NCI-H2227 treated with DMSO at 0.1 percent for 48 hours (cell line): ENCODE results near the gene CALN1.
"Not testable (repeated sequence)": the region's sequence is repeated elsewhere in the genome, so short reads cannot be mapped to it uniquely, and the experiment has no call there.

ENCODE experiments used
- DNase-seq: peaks from one replicate; lab custom pipeline; 2025; lab: John Stamatoyannopoulos, UW

The CALN1 gene

DNA sequence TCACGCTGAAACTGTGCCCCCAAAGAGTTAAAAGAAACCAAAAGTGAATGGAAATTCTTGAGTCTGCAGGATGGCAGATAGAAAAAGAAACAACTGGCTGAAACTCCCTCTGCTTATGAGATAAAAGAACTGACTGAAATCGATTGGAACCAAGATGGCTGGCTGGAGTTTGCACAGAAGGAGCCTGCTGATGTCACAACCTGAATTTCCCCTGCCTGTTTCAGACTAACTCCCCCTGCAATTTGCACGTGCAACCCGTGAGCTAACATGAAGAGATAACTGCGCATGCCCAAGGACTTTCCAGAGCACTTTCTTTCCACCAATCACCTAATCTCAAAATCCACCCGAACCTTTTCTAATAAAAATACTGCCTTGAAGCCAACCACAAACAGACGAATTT, 435.5 kb downstream of the CALN1 start:
- DNase-seq = no peak

DNA sequence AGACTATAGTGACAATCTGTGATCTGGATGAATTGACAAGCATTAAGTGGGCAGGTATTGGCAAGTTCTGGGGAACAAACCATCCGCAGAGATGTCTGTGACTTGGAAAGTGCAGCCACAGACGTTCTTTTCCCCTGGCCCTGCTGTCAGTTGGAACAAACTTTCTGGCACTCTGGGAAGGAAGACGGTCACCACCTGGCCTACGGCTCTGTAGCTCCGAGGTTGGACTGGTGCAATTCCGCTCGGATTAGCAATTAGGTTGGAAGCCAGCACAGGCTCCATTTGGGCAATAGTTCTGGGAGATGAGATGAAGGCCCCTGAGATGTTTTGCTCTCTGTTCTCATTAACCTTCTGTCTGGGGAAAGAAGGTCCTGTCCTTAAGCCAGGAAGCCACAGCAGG, 437.5 kb downstream of the CALN1 start:
- DNase-seq = no peak

DNA sequence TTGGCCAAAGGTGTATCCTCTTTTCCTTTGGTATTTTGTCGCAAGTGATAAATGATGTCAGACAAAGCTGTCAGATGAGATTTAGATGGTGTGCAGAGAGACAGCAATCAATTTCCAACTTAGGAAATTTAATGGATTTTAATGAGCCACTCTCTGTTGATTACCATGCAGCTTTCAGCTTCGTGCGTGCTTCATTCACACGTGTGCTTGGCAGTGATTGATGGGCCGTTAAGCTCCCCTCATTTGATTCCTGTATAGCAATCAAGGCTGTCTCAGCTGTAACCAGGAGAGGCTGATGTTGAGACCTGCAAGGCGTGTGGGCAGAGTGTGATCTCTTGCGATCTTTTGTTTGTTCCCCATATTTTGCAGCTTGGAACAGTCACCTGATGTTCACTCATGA, 439.6 kb downstream of the CALN1 start:
- no peak for DNase-seq

DNA sequence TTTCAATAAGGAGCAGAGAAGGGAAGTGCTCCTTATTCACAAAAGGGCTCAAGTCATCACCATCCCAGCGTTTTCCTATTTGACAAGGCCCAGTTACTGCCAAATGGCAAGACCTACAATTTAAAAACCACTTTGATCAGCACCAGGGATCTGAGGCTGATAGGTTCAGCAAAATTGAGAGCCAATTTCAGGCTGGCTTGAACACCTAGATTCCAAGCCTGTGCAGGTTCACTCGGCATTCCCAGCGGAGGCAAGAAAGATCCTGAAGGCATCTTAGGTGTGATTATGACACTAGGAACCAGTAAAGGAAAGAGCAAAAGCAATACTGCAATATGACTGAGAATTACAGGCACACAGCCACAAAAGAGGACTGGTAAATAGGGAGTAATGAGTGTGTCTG, 441.4 kb downstream of the CALN1 start:
- no peak for DNase-seq

DNA sequence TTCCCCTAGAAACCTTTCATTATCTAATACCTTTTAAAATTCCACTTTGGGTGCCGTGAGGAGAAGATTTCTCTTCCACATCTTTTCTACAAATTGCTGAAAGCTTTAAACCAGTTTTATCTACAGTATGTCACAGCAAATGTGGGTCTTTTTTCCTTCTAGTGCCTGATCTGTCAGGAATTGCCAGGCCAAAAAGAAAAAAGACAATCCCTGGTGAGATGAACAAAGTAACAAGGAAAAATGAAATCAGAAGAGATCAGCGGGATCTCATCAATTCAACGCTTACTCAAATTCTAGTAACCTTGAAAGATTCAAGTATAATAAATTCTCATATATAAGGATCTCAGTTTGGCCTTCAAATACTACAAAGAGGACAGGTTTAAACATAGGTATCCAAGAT, 449.5 kb downstream of the CALN1 start:
- no peak for DNase-seq

DNA sequence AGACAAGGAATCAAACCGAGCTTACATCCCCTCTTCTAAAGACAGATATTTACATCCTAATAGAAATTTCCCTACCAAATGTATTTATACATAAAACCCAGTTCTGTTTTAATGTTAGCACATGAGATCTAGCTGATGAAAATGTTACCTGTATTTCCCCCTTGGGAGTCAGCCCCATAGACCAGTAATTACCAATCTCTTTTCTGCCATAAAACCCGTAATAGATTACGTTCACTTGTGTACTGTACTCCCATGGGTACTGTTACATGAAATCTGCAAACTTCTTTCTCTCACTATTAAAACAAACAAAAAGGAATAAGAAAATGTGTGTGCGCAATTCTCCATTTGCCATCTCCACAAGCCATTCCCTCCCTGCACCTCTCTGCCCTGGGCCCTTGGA, 450.9 kb downstream of the CALN1 start:
- no peak for DNase-seq

DNA sequence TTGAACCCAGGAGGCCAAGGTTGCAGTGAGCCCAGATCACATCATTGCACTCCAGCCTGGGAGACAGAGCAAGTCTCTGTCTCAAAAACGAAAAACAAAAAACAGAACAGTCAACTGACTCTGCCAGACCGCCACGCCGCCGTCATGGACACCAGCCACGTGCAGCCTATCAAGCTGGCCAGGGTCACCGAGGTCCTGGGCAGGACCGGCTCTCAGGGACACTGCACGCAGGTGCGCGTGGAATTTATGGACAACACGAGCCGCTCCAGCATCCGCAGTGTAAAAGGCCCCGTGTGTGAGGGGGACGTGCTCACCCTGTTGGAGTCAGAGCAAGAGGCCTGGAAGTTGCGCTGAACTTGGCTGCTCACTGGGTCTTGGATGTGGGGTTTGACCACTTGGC, 470.0 kb downstream of the CALN1 start:
- no peak for DNase-seq

DNA sequence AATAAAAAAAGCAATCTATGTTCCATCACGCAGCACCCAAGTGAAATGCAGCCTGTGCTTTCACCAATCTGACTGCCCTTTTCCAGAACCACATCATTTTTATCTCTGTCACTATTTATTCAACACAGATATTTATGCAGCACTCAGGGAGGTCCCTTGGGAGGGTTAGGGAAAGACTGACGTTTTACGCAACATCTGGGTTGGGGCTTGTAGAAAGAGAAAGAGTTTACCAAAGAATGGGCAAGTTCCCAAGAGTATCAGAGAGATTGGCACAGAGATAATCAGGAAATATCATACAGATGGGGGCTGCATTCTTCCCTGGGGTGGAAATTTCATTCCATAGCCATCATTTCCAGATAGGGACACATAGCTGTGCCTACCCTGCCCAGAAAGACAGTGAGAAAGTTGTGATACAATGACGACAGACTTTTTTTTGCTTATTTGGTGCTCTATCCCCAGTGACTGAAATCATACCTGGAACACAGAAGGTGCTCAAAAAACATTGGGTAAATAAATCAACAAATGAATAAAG, 474.2 kb downstream of the CALN1 start:
- no peak for DNase-seq

DNA sequence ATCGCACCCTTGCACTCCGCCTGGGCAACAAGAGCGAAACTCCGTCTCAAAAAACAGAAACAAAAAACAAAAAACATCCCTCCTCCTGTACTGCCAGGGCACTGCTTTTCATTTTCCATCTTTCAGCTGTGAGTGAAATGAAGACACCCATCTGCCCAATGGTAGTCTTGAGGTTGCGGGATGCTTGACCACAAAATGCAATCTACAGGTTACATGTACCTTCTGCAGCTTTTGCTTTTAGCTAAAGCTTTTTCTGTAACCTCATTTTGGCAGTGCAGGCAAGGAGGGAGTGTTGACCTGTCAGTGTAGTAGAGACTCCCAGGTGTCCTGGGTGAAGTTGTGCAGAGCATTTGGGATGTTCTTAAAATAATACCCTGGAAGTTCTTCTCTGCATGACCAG, 476.5 kb downstream of the CALN1 start:
- DNase-seq = no peak

DNA sequence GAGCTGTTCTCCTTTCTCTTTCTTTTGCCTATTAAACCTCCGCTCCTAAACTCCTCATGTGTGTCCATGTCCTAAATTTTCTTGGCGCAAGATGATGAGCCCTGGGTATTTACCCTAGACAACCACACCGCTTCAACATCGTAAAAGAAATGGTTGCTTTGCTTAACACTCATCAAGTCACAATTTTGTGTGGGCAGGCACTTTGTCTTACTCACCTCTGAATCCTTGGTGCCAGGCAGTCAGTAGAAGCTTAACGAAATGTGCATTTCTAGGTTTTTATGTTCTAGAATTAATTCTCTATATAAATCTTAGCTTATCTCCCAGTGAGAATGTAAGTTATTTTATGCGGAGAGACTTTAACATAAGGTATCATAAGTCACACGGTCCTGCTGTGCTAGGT, 478.7 kb downstream of the CALN1 start:
- no peak for DNase-seq

DNA sequence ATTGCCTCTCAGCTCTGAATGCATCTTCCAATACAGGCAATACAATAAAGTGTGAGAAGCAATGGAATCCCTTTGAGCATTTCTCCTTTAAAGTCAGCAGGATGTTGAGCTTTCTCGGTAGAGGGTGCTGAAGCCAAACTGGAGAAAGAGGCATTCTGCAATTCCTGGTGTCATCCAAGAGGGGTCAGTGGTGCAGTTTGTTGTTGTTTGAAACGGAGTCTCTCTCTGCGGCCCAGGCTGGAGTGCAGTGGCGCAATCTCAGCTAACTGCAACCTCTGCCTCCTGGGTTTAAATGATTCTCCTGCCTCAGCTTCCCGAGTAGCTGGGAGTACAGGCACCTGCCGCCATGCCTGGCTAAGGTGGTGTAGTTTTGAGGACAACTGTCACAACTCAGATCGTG, 486.5 kb downstream of the CALN1 start:
- DNase-seq = no peak

DNA sequence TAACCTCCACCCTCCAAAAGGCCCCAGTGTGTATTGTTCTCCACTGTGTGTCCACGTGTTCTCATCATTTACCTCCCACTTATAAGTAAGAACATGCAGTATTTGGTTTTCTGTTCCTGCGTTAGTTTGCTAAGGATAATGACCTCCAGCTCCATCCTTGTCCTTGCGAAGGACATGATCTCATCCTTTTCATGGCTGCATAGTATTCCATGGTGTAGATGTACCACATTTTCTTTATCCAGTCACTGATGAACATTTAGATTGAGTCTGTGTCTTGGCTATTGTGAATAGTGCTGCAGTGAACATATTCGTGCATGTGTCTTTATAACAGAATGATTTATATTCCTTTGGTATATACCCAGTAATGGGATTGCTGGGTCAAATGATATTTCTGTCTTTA, 497.9 kb downstream of the CALN1 start:
- not testable (repeated sequence) for DNase-seq

DNA sequence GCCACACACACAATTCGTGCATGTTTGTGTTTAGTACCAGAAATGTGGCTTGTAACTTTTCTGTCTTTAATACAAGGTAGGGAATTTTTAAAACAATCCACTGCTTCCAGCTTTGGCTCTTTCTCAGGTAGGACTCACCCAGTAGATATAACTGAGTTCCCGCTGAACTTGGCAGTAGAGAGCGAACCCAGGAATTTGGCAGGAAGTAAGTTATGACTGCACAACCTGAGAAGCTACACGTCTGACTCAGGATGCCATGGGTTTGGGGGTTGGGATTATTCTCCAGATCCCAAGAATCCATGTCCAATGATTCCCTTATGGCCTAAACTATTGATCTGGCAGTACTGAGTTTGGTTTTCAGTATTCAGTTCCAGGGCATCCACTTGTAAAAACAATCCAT, 499.7 kb downstream of the CALN1 start:
- DNase-seq = no peak

DNA sequence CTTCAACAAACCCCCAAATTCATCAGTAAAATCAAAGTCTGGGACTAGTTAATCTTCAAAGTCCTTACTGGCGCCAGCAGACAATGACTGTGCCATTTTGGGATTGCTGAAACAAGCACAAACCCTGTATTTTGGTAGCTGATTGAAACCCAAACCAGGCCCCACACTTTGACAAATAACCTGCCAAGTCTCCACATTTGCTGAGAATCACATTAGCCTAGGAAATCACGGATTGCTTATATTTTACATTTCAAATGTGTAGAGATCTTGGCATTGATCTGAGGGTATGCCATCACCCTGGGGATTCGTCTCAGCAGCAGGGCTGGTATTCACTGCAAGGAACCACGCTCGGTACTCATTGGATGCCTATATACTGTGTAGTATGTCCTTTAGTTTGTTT, 501.1 kb downstream of the CALN1 start:
- no peak for DNase-seq

DNA sequence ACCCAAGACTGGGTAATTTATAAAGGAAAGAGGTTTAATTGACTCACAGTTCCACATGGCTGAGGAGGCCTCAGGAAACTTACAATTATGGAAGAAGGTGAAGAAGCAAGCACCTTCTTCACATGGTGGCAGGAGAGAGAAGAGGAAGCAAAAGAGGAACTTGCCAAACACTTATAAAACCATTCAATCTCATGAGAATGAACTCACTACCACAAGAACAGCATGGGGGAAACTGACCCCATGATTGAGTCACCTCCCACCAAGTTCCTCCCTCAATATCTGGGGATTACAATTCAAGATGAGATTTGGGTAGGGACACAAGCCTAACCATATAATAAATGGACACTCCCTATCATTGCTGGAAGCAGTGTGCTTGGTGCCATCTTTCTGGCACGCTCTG, 506.3 kb downstream of the CALN1 start:
- no peak for DNase-seq

DNA sequence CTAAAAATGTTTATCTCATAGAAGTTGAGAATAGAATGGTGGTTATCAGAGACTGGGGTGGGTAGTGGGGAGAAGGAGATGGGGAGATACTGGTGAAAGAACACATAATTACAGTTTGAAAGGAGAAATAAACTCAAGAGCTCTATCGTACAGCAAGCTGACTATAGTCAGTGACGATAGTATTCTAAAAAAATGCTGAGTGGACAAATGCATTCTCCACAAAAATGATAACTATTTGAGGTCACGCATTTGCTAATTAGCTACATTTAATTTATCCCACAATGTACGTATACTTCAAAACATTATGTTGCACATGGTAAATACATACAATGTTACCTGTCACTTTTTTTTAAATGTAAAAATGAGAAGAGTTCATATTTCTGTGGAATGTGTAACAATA, 507.7 kb downstream of the CALN1 start:
- no peak for DNase-seq

DNA sequence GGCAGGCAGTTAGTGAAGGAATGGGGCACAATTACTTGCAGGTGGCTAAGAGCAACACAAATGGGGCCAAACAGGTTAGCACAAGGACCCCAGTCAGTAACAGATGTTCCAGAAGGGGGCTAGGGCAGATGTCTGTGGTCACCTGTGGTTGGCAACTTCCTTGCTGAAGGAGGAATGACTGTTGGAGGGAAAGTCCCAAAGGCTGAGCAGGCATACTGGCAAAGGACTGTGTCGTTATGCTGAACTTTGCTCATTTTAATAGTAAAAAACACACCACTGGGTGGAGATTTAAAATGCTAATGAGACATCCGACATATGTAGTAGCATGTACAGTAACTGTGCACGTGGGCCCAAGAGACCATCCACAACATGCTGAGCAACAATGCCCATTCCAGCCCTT, 511.6 kb downstream of the CALN1 start:
- no peak for DNase-seq

DNA sequence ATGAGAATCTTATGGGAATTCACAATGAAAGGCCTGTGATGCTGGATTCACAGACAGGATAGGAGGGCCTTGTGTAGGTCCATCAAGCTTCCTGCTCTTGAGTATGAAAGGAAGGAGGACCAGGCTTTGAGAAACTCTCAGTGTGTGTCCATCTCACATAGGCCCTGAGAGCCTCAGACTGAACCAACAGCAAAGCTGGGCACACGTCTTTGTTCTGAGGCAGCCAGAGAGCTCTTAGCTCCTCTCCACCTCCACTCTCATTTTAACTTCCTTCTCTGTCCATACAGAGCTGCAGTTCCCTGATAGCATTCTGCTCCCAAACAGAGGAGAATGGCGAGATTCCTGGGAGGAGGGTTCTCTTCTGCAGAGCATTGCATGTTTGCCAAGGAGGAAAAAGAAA, 515.6 kb downstream of the CALN1 start:
- no peak for DNase-seq

DNA sequence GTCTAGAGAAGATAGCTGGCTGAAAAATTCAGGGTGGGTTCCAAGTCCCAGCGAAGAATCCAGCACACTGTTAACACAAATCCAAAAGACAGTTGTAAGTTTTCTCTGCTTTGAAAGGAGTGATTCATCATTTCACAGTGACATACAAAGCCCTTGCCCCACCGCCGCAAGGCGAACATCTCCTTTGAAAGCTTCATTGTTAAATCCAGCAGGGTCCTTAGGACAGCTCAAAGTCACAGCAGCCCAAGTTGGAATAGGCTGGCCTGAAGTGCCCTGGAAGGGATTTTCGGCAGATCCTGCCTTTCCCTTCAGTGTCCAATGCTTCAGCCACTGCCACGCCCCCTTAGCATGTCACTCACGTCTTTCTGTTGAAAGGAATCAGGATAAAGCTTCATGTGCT, 526.1 kb downstream of the CALN1 start:
- DNase-seq = no peak

DNA sequence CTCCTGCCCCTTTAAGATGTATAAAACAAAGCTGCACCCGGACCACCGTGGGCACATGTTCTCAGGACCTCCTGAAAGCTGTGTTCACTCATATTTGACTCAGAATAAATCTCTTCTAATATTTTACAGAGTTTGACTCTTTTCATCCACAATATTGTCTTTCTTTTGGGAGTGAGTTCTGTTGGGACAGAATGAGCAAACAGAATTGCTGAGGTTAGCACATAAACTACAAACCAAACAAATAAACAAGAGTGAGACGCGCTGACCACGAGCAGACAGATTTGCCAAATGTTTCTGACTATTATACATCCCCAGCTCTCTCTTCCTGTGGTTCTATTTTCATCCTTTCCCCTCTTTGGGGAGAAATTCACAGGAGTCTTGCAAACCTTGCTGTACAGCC, 526.7 kb downstream of the CALN1 start:
- no peak for DNase-seq

DNA sequence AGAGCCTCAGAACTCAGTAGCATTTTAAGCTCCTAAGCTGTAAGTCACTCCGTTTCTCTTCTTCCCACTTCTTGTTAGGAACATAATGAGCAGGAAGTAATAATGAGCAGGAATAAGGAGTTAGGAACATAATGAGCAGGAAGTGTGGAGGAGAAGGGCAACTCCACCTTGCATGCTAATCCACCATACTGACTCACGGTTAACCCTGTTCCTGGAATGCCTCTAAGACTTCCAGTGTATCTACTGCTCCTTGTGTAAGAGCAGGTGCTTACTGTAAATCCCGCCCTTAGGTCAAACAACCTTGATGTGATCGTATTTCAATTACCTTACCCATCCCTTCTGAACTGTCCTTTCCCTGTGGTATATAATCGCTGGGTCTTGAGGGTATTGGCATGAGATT, 528.7 kb downstream of the CALN1 start:
- DNase-seq = no peak

DNA sequence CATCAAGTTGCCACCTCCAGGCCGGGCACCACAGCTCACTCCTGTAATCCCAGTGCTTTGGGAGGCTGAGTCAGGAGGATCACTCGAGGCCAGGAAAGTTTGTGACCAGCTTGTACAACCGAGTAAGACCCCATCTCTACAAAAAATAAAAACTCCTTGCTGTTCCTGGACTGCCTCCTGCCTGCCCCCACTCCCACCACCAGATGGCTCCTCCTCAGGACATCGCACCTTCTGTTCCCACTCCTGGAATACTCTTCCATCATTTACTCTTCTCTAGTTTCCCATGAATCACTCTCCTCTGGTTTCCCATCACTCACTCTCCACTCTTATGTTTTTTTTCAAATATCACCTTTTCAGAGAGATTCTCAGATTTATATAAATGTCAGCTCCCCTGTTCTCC, 540.7 kb downstream of the CALN1 start:
- DNase-seq = no peak

DNA sequence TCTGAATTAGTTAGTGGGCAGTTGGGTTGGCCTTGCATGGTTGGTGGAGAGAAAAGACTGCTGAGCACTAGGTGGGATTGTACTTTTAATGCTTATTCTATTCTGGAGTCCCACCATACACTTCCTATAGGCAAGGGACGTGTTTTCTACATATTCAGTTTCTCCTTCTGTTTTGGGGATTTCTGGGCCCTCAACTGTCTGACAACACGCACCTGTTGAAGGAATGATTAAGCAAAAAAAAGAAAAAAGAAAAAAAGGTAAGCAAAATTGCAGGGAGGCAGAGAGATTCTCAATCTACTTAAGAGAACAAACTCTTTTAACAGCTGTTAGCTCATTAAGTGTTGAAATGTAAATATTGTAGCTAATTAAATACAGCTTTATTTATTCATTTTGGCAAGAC, 541.3 kb downstream of the CALN1 start:
- DNase-seq = no peak

DNA sequence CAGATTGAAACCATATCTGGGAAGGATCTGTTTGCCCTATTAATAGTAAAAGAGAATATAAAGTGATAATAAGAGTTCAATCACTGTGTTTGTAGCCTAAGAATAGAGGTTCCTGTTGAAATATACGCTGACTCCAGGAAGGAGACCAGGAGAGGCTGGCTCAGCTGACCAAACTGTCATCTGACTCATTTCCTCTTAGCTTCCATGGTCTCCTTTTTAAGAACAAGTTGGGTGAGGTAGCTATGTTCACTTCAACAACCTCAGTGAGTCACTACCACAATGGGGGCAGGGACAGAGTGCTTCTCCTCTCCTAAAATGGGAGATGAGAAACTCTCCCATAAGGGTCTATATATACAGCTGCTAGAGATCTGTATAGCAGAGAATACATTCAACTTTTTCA, 543.3 kb downstream of the CALN1 start:
- no peak for DNase-seq

DNA sequence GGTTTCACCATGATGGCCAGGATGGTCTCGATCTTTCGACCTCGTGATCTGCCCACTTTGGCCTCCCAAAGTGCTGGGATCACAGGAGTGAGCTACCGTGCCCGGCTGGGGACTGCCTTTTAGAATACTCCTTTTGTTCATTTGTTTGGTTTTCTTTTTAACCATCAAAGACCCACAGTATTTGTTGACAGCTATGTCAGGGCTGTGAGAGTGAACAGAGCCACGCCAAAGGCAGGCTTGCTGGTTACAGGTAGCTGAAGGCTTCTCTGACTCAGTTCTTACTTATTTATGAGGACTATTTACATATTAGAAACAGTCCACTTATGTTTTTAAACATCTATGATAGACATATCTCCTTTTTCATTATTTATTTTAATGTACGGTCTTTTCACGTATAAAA, 544.5 kb downstream of the CALN1 start:
- DNase-seq = no peak
